ENCODE measurements around the gene MFGE8. TPM values are rescaled to one million over a fixed set of nuclear protein-coding genes. Genes with fewer than 3 reads are reported as not detected.

The MFGE8 gene
- total RNA-seq, 2 donors from 2014 or later, result 284 to 598 TPM

- Mint-ChIP-seq H3K4me1 (peaks cover 24% of the 10 kb centered on the region), H3K27ac (peak overlapping the region; percentile 79)
Measured at GRCh38 chr15:88912500-88912921, 668 bp downstream of the MFGE8 start.

GRCh38 chr15:88911766-88912118, 1.4 kb downstream of the MFGE8 start:
- peak; percentile 18 for TF ChIP-seq CTCF (conservative IDR thresholded peaks at IDR 0.05)
- H3K4me3 Mint-ChIP-seq, result peak overlapping the region; percentile 76
- Histone ChIP-seq H3K9ac (ENCODE audit: extremely low read depth, low read length, poor library complexity, severe bottlenecking) (peak overlapping the region; percentile 86), H3K36me3 (ENCODE audit: control insufficient read depth, insufficient read depth, low read length) (peaks cover 35% of the 10 kb centered on the region), H3K4me1 (ENCODE audit: control insufficient read depth, insufficient read depth, low read length) (no peaks in the 10 kb centered on the region), H3K4me3 (ENCODE audit: low read length) (peak overlapping the region; percentile 92), H3K27ac (ENCODE audit: low read depth, low read length) (no peak overlapping the region), H3K9me3 (ENCODE audit: control insufficient read depth, low read length) (no peaks in the 10 kb centered on the region), H3K27me3 (ENCODE audit: control insufficient read depth, insufficient read depth, low read length, poor library complexity, severe bottlenecking) (no peaks in the 10 kb centered on the region)
- H3K4me1 Mint-ChIP-seq, result peaks cover 24% of the 10 kb centered on the region
- peak; percentile 89 for DNase-seq
- H3K36me3 Mint-ChIP-seq (ENCODE audit: low read depth), result peaks cover 43% of the 10 kb centered on the region
- no peaks in the 10 kb centered on the region for H3K9me3 Mint-ChIP-seq
- peak overlapping the region; percentile 79 for H3K27ac Mint-ChIP-seq
- no peaks in the 10 kb centered on the region for H3K27me3 Mint-ChIP-seq (ENCODE audit: insufficient read depth)
- WGBS, 2 experiments (ENCODE audit: insufficient coverage in 1 of 2, insufficient read length in 1 of 2), result 10 to 15% methylated on average over 2 to 3 of the region's 5 CpGs

More at GRCh38 chr15:88912500-88912921, 668 bp downstream of the MFGE8 start:
- Histone ChIP-seq H3K27me3 (ENCODE audit: control insufficient read depth, insufficient read depth, low read length, poor library complexity, severe bottlenecking) (no peaks in the 10 kb centered on the region), H3K9ac (ENCODE audit: extremely low read depth, low read length, poor library complexity, severe bottlenecking) (peak overlapping the region; percentile 86), H3K9me3 (ENCODE audit: control insufficient read depth, low read length) (no peaks in the 10 kb centered on the region), H3K36me3 (ENCODE audit: control insufficient read depth, insufficient read depth, low read length) (peaks cover 28% of the 10 kb centered on the region), H3K4me1 (ENCODE audit: control insufficient read depth, insufficient read depth, low read length) (no peaks in the 10 kb centered on the region), H3K27ac (ENCODE audit: low read depth, low read length) (peak overlapping the region; percentile 82), H3K4me3 (ENCODE audit: low read length) (peak overlapping the region; percentile 92)
- Mint-ChIP-seq H3K36me3 (ENCODE audit: low read depth) (peaks cover 35% of the 10 kb centered on the region), H3K9me3 (no peaks in the 10 kb centered on the region), H3K27me3 (ENCODE audit: insufficient read depth) (peaks cover 2% of the 10 kb centered on the region), H3K4me3 (peak overlapping the region; percentile 76)
- peak; percentile 78 for DNase-seq
- WGBS, 2 experiments (ENCODE audit: insufficient coverage in 1 of 2, insufficient read length in 1 of 2), result 1 to 3% methylated on average over 12 to 20 of the region's 20 CpGs
- no peak for TF ChIP-seq CTCF (conservative IDR thresholded peaks at IDR 0.05)

- Histone ChIP-seq H3K4me1 (ENCODE audit: control insufficient read depth, insufficient read depth, low read length) (no peaks in the 10 kb centered on the region), H3K9me3 (ENCODE audit: control insufficient read depth, low read length) (no peaks in the 10 kb centered on the region), H3K36me3 (ENCODE audit: control insufficient read depth, insufficient read depth, low read length) (peaks cover 45% of the 10 kb centered on the region), H3K27ac (ENCODE audit: low read depth, low read length) (no peak overlapping the region), H3K27me3 (ENCODE audit: control insufficient read depth, insufficient read depth, low read length, poor library complexity, severe bottlenecking) (no peaks in the 10 kb centered on the region), H3K4me3 (ENCODE audit: low read length) (no peak overlapping the region), H3K9ac (ENCODE audit: extremely low read depth, low read length, poor library complexity, severe bottlenecking) (no peak overlapping the region)
- H3K4me1 Mint-ChIP-seq, result peaks cover 25% of the 10 kb centered on the region
- 93 to 96% methylated on average over 6 to 12 of the region's 12 CpGs for WGBS, 2 experiments (ENCODE audit: insufficient coverage in 1 of 2, insufficient read length in 1 of 2)
- no peak for DNase-seq
- H3K36me3 Mint-ChIP-seq (ENCODE audit: low read depth), result peaks cover 58% of the 10 kb centered on the region
- no peak overlapping the region for H3K4me3 Mint-ChIP-seq
- no peaks in the 10 kb centered on the region for H3K9me3 Mint-ChIP-seq
- no peaks in the 10 kb centered on the region for H3K27me3 Mint-ChIP-seq (ENCODE audit: insufficient read depth)
- TF ChIP-seq CTCF (conservative IDR thresholded peaks at IDR 0.05), result no peak
- H3K27ac Mint-ChIP-seq, result no peak overlapping the region
Measured at GRCh38 chr15:88909956-88910831, 3.0 kb downstream of the MFGE8 start.
